Measurements from ENCODE around the gene GPR137B. TPM values are rescaled to one million over a fixed set of nuclear protein-coding genes. Genes with fewer than 3 reads are reported as not detected.

Gene GPR137B
- total RNA-seq, 4 donors from 2014 or later, result 0.29 to 15.1 (median 11.2) TPM

GRCh38 chr1:236124965-236125364, 17.4 kb upstream of the GPR137B start:
- DNase-seq, result no peak
- intact Hi-C loops (cut with DNase I; ENCODE audit: low total_unique reads), result no loop called here
- no peak overlapping the region for H3K27ac ChIP-seq

GRCh38 chr1:236127045-236127444, 15.3 kb upstream of the GPR137B start:
- no peaks in the 10 kb centered on the region for H3K36me3 ChIP-seq
- no peaks in the 10 kb centered on the region for H3K9me3 ChIP-seq
- no peak for DNase-seq
- H3K4me3 ChIP-seq, result no peak overlapping the region
- no peaks in the 10 kb centered on the region for H3K27me3 ChIP-seq
- no peak for TF ChIP-seq CTCF (IDR thresholded peaks at IDR 0.05)
- H3K27ac ChIP-seq, result no peak overlapping the region
- no peaks in the 10 kb centered on the region for H3K4me1 ChIP-seq
- intact Hi-C loops (cut with DNase I; ENCODE audit: low total_unique reads), result no loop called here

More at GRCh38 chr1:236124965-236125364, 17.4 kb upstream of the GPR137B start:
- Histone ChIP-seq H3K27me3 (no peaks in the 10 kb centered on the region), H3K9me3 (no peaks in the 10 kb centered on the region), H3K4me1 (no peaks in the 10 kb centered on the region), H3K4me3 (no peak overlapping the region), H3K36me3 (no peaks in the 10 kb centered on the region)
- TF ChIP-seq CTCF (IDR thresholded peaks at IDR 0.05), result no peak
- TF ChIP-seq POLR2A (IDR thresholded peaks at IDR 0.05), result no peak

- Histone ChIP-seq H3K27me3 (no peaks in the 10 kb centered on the region), H3K4me3 (no peak overlapping the region), H3K27ac (no peak overlapping the region), H3K4me1 (no peaks in the 10 kb centered on the region), H3K36me3 (no peaks in the 10 kb centered on the region), H3K9me3 (no peaks in the 10 kb centered on the region)
- intact Hi-C loops (cut with DNase I; ENCODE audit: low total_unique reads), result no loop called here
- no peak for TF ChIP-seq CTCF (IDR thresholded peaks at IDR 0.05)
- no peak for TF ChIP-seq POLR2A (IDR thresholded peaks at IDR 0.05)
- DNase-seq, result no peak
These were observed 13.6 kb upstream of the GPR137B start for GRCh38 chr1:236128646-236129178.

- H3K27ac ChIP-seq, result no peak overlapping the region
- no peak for TF ChIP-seq POLR2A (IDR thresholded peaks at IDR 0.05)
- TF ChIP-seq CTCF (IDR thresholded peaks at IDR 0.05), result no peak
- no peaks in the 10 kb centered on the region for H3K27me3 ChIP-seq
- H3K4me1 ChIP-seq, result no peaks in the 10 kb centered on the region
- no peaks in the 10 kb centered on the region for H3K9me3 ChIP-seq
- H3K36me3 ChIP-seq, result no peaks in the 10 kb centered on the region
- H3K4me3 ChIP-seq, result no peak overlapping the region
- DNase-seq, result no peak
- intact Hi-C loops (cut with DNase I; ENCODE audit: low total_unique reads), result no loop called here
These were observed 13.0 kb upstream of the GPR137B start for GRCh38 chr1:236129306-236129705.

GRCh38 chr1:236130372-236130771, 12.0 kb upstream of the GPR137B start:
- H3K4me1 ChIP-seq, result no peaks in the 10 kb centered on the region
- H3K4me3 ChIP-seq, result no peak overlapping the region
- H3K9me3 ChIP-seq, result no peaks in the 10 kb centered on the region
- H3K27ac ChIP-seq, result no peak overlapping the region
- H3K36me3 ChIP-seq, result no peaks in the 10 kb centered on the region
- intact Hi-C loops (cut with DNase I; ENCODE audit: low total_unique reads), result no loop called here
- TF ChIP-seq POLR2A (IDR thresholded peaks at IDR 0.05), result no peak
- TF ChIP-seq CTCF (IDR thresholded peaks at IDR 0.05), result no peak
- no peak for DNase-seq
- H3K27me3 ChIP-seq, result no peaks in the 10 kb centered on the region
